SU-DHL-6 (cell line): ENCODE measurements around the gene CCDC181.

ENCODE experiments used
- H2AFZ ChIP-seq: fragments of 200-600 bp; sonication (generic); 2 replicates; pipeline ENCODE4 v1.6.1; 2014; ENCODE audit warnings: low read depth, mild to moderate bottlenecking, moderate library complexity, mixed read lengths, antibody characterized with exemption, low read length; ENCODE audit not compliant: severe bottlenecking
- H3F3A ChIP-seq: fragments of 200-600 bp; shearing (Covaris generic); 2 replicates; pipeline ENCODE4 v1.6.0; 2016; ENCODE audit warnings: antibody characterized with exemption, mild to moderate bottlenecking; ENCODE audit not compliant: insufficient read depth
- H3K27ac ChIP-seq: fragments of 200-600 bp; sonication (generic); 2 replicates; pipeline ENCODE4 v1.5.1; 2016; ENCODE audit warnings: low read depth, mild to moderate bottlenecking, low read length, moderate library complexity, mixed read lengths
- H3K27me3 ChIP-seq: fragments of 200-600 bp; sonication (generic), shearing (Covaris generic); 2 replicates; pipeline ENCODE4 v1.6.0; 2014; ENCODE audit warnings: mild to moderate bottlenecking, low read length
- H3K36me3 ChIP-seq: fragments of 200-600 bp; sonication (generic); 2 replicates; pipeline ENCODE4 v1.6.1; 2014; ENCODE audit warnings: mild to moderate bottlenecking, low read length, mixed read lengths
- H3K4me2 ChIP-seq: fragments of 300-600, 200-600 bp; shearing (Covaris generic), sonication (generic); 2 replicates; pipeline ENCODE4 v1.6.0; 2014; ENCODE audit warnings: low read length, low read depth, mild to moderate bottlenecking; ENCODE audit not compliant: poor library complexity, severe bottlenecking
- H3K4me3 ChIP-seq: fragments of 200-600 bp; sonication (generic); 2 replicates; pipeline ENCODE4 v1.5.1; 2014; ENCODE audit warnings: antibody characterized with exemption, low read length, mild to moderate bottlenecking, mixed read lengths; ENCODE audit not compliant: insufficient read depth, poor library complexity, severe bottlenecking
- H3K79me2 ChIP-seq: fragments of 200-600 bp; sonication (generic); 2 replicates; pipeline ENCODE4 v1.6.1; 2014; ENCODE audit warnings: mild to moderate bottlenecking, low read length, moderate library complexity; ENCODE audit not compliant: insufficient read depth
- H3K9ac ChIP-seq: fragments of 200-600 bp; sonication (generic); 2 replicates; pipeline ENCODE4 v1.7.0; 2014; ENCODE audit warnings: mild to moderate bottlenecking, low read length
- H3K9me2 ChIP-seq: fragments of 200-600 bp; sonication (generic); replicated peaks from 2 replicates; pipeline ENCODE4 v1.6.1; 2014; ENCODE audit warnings: low read length; ENCODE audit not compliant: insufficient read depth
- H3K9me3 ChIP-seq: fragments of 200-600 bp; sonication (generic); 2 replicates; pipeline ENCODE4 v1.6.1; 2014; ENCODE audit warnings: low read length, mixed read lengths; ENCODE audit not compliant: insufficient read depth
- H4K20me1 ChIP-seq: fragments of 200-600 bp; sonication (generic); 2 replicates; pipeline ENCODE4 v1.6.1; 2014; ENCODE audit warnings: low read depth, mild to moderate bottlenecking, antibody characterized with exemption, low read length, moderate library complexity, mixed read lengths
- EZH2phosphoT487 ChIP-seq: fragments of 200-600 bp; sonication (generic), shearing (Covaris generic); conservative IDR thresholded peaks from 2 replicates; pipeline ENCODE4 v1.6.1; 2018; ENCODE audit warnings: mild to moderate bottlenecking, antibody characterized with exemption, low read length, moderate library complexity, mixed read lengths
- TF ChIP-seq, protein P1 (sequence below): fragments of 200-600 bp; sonication (generic); IDR thresholded peaks from one replicate; pipeline ENCODE4 v1.5.1; 2017; ENCODE audit warnings: antibody characterized with exemption, mild to moderate bottlenecking, low read length, moderate library complexity; ENCODE audit not compliant: insufficient read depth, poor library complexity, severe bottlenecking

The CCDC181 gene

GRCh38 chr1:169456029-169456428, 28.8 kb upstream of the CCDC181 start:
- H3K9ac ChIP-seq, result no peak overlapping the region
- H3K9me3 ChIP-seq, result peaks cover 8% of the 10 kb centered on the region; the same call in 1 of the 2 replicates
- TF ChIP-seq, protein P1, sequence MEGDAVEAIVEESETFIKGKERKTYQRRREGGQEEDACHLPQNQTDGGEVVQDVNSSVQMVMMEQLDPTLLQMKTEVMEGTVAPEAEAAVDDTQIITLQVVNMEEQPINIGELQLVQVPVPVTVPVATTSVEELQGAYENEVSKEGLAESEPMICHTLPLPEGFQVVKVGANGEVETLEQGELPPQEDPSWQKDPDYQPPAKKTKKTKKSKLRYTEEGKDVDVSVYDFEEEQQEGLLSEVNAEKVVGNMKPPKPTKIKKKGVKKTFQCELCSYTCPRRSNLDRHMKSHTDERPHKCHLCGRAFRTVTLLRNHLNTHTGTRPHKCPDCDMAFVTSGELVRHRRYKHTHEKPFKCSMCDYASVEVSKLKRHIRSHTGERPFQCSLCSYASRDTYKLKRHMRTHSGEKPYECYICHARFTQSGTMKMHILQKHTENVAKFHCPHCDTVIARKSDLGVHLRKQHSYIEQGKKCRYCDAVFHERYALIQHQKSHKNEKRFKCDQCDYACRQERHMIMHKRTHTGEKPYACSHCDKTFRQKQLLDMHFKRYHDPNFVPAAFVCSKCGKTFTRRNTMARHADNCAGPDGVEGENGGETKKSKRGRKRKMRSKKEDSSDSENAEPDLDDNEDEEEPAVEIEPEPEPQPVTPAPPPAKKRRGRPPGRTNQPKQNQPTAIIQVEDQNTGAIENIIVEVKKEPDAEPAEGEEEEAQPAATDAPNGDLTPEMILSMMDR, result no peak
- no peak for TF ChIP-seq EZH2phosphoT487
- no peak overlapping the region for H3K27ac ChIP-seq
- 0 out of 2 replicates have a peak, but pooled peaks cover 2% of the 10 kb centered on the region for H3K36me3 ChIP-seq
- H3K4me3 ChIP-seq, result no peak overlapping the region
- H3K27me3 ChIP-seq, result no peaks in the 10 kb centered on the region
- no peaks in the 10 kb centered on the region for H4K20me1 ChIP-seq
- H3K9me2 ChIP-seq, result no peaks in the 10 kb centered on the region
- H3K4me2 ChIP-seq, result no peak overlapping the region
- H3F3A ChIP-seq, result no peaks in the 10 kb centered on the region
- H3K79me2 ChIP-seq, result no peaks in the 10 kb centered on the region
- no peak overlapping the region for H2AFZ ChIP-seq

- H4K20me1 ChIP-seq, result no peaks in the 10 kb centered on the region
- no peaks in the 10 kb centered on the region for H3K27me3 ChIP-seq
- H3K79me2 ChIP-seq, result no peaks in the 10 kb centered on the region
- H3K4me2 ChIP-seq, result no peak overlapping the region
- H3K4me3 ChIP-seq, result no peak overlapping the region
- no peak overlapping the region for H3K9ac ChIP-seq
- 0 out of 2 replicates have a peak, but pooled peaks cover 2% of the 10 kb centered on the region for H3K36me3 ChIP-seq
- peaks cover 8% of the 10 kb centered on the region; the same call in 1 of the 2 replicates for H3K9me3 ChIP-seq
- no peak overlapping the region for H3K27ac ChIP-seq
- no peak overlapping the region for H2AFZ ChIP-seq
- TF ChIP-seq, protein P1, result no peak
- no peak for TF ChIP-seq EZH2phosphoT487
- H3F3A ChIP-seq, result no peaks in the 10 kb centered on the region
- no peaks in the 10 kb centered on the region for H3K9me2 ChIP-seq
These were observed 25.6 kb upstream of the CCDC181 start for GRCh38 chr1:169452921-169453320.

DNA sequence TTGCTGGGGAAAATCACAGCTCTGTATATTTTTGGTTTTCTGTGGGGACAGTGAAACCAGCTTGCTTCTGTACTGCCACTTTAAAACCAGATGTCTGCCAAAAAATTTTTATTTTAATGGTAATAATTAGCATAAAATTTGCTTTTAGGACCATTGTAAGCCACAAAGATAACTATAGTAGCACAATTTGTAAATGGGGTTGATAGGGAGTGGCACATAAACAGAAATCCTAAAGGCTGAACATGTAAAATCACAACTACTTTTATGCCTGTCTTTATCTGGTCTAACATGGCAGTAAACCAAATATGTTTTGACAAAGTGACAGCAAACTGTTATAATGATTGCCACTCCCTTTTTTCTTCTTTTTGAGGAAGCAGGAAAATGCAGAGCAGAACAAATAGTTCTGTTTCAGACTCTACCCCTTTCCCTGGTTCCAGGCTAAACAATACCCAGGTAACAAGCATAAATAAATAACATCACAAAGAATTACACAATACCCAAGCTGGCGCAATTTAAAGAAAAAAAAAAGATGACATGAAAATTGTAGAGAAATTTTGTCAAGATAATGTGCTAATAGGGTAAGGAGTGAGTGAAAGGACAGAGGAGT, 24.0 kb upstream of the CCDC181 start:
- TF ChIP-seq EZH2phosphoT487, result no peak
- TF ChIP-seq, protein P1, result no peak
- no peak overlapping the region for H2AFZ ChIP-seq
- no peaks in the 10 kb centered on the region for H3K9me2 ChIP-seq
- no peaks in the 10 kb centered on the region for H3K9me3 ChIP-seq
- no peaks in the 10 kb centered on the region for H4K20me1 ChIP-seq
- no peaks in the 10 kb centered on the region for H3K36me3 ChIP-seq
- no peak overlapping the region for H3K27ac ChIP-seq
- no peak overlapping the region for H3K9ac ChIP-seq
- H3K4me3 ChIP-seq, result no peak overlapping the region
- no peaks in the 10 kb centered on the region for H3K27me3 ChIP-seq
- H3K79me2 ChIP-seq, result no peaks in the 10 kb centered on the region
- H3K4me2 ChIP-seq, result no peak overlapping the region
- H3F3A ChIP-seq, result no peaks in the 10 kb centered on the region
